ENCODE results near the gene CALHM5. TPM values are rescaled to one million over a fixed set of nuclear protein-coding genes. Genes with fewer than 3 reads are reported as not detected.

Gene CALHM5
- total and polyA plus RNA-seq, 7 experiments from 2014 or later, result not detected

- DNase-seq (no peak), ATAC-seq (no peak)
- CTCF ChIA-PET, result no interaction called here
- intact Hi-C loops (cut with micrococcal nuclease), result no loop called here
- Mint-ChIP-seq H3K4me3 (peak overlapping the region in 6 of 10 donors; percentile 7 to 55 (median 36)), H3K4me1 (peaks cover 30 to 54% (median 45%) of the 10 kb centered on the region in 7 donors), H3K36me3 (peaks cover 0 to 2% (median 2%) of the 10 kb centered on the region in 5 donors), H3K27ac (peak overlapping the region in 4 of 9 donors; percentile 11 to 98 (median 48)), H3K9me3 (no peaks in the 10 kb centered on the region), H3K27me3 (peaks cover 0 to 21% (median 6%) of the 10 kb centered on the region in 5 donors)
- H3K27ac ChIP-seq (ENCODE audit: low read depth, low read length), result no peak overlapping the region
- H3K4me1 ChIP-seq (ENCODE audit: control insufficient read depth in 2 of 2, insufficient read depth in 2 of 2, low read length in 2 of 2), result peaks cover 16 to 21% of the 10 kb centered on the region in 2 donors
- H3K27me3 ChIP-seq (ENCODE audit: control insufficient read depth in 2 of 2, insufficient read depth in 2 of 2, low read length in 2 of 2), result no peaks in the 10 kb centered on the region
- no peaks in the 10 kb centered on the region for H3K9me3 ChIP-seq (ENCODE audit: control insufficient read depth in 2 of 3, low read length in 3 of 3)
- POLR2A ChIA-PET, result interaction anchor here (3.0 to 5.6 kb wide), 2 partner anchors 112 to 290 kb away, joined by 20 to 70 read pairs; partner anchors contain the start of genes KPNA5 and TSPYL1
- H3K4me3 ChIP-seq (ENCODE audit: low read length), result no peak overlapping the region
- H3K36me3 ChIP-seq (ENCODE audit: control insufficient read depth in 2 of 3, insufficient read depth in 3 of 3, low read length in 3 of 3), result peaks cover 0 to 3% (median 0%) of the 10 kb centered on the region in 3 experiments
Measured at GRCh38 chr6:116568821-116569755, 57.6 kb downstream of the CALHM5 start.

- H3K4me1 Mint-ChIP-seq, result peaks cover 33 to 62% (median 55%) of the 10 kb centered on the region in 7 donors
- H3K9me3 Mint-ChIP-seq, result no peaks in the 10 kb centered on the region
Measured at GRCh38 chr6:116570856-116571682, 59.6 kb downstream of the CALHM5 start, which contains the start of gene RWDD1. TSS of gene RWDD1 (plus strand) at chr6:116571504. CDS start at chr6:116571583, 79 bp downstream.

GRCh38 chr6:116571683-116572000 is 60.2 kb downstream of the CALHM5 start:
- Histone ChIP-seq H3K36me3 (ENCODE audit: control insufficient read depth in 2 of 3, insufficient read depth in 3 of 3, low read length in 3 of 3) (peaks cover 0 to 3% (median 0%) of the 10 kb centered on the region in 3 experiments), H3K4me3 (ENCODE audit: low read length) (peak overlapping the region; percentile 86), H3K27ac (ENCODE audit: low read depth, low read length) (peak overlapping the region; percentile 95), H3K4me1 (ENCODE audit: control insufficient read depth in 2 of 2, insufficient read depth in 2 of 2, low read length in 2 of 2) (peaks cover 16 to 21% of the 10 kb centered on the region in 2 donors), H3K27me3 (ENCODE audit: control insufficient read depth in 2 of 2, insufficient read depth in 2 of 2, low read length in 2 of 2) (no peaks in the 10 kb centered on the region), H3K9me3 (ENCODE audit: control insufficient read depth in 2 of 3, low read length in 3 of 3) (no peaks in the 10 kb centered on the region)
- Mint-ChIP-seq H3K4me1 (peaks cover 38 to 68% (median 61%) of the 10 kb centered on the region in 7 donors), H3K27ac (peak overlapping the region; percentile 96 to 100 (median 99)), H3K9me3 (no peaks in the 10 kb centered on the region), H3K27me3 (peaks cover 0 to 7% (median 0%) of the 10 kb centered on the region in 5 donors), H3K4me3 (peak overlapping the region; percentile 94 to 99 (median 98)), H3K36me3 (peaks cover 5 to 19% (median 17%) of the 10 kb centered on the region in 5 donors)
- ATAC-seq, result no peak
- intact Hi-C loops (cut with micrococcal nuclease), result loop anchor here (1.0 to 5.0 kb wide), 12 partner anchors 10 to 1104 kb away; partner anchors contain the start of genes GOPC (in 2 of the 2), KPNA5 (in 2 of the 2), RSPH4A (in 2 of the 2) and TSPYL1 (in 2 of the 2)
- CTCF ChIA-PET, result interaction anchor here (0.6 to 3.2 kb wide), 4 partner anchors 9 to 109 kb away, joined by 3 to 14 read pairs (median 5); partner anchors contain the start of gene KPNA5
- no peak for DNase-seq
- POLR2A ChIA-PET, result interaction anchor here (0.8 to 5.6 kb wide), 16 partner anchors 8 to 471 kb away, joined by 3 to 70 read pairs (median 6); partner anchors contain the start of genes KPNA5, NT5DC1, RSPH4A and TSPYL1

More at GRCh38 chr6:116570856-116571682, 59.6 kb downstream of the CALHM5 start, which contains the start of gene RWDD1:
- peak within 1 kb of the TSS; percentile 94 to 99 (median 98) for H3K4me3 Mint-ChIP-seq
- DNase-seq (peak; percentile 91 to 99 (median 98)), ATAC-seq (peak; percentile 98)
- peaks cover 0 to 13% (median 12%) of the 10 kb centered on the region in 5 donors for H3K36me3 Mint-ChIP-seq
- H3K27me3 Mint-ChIP-seq, result peaks cover 0 to 11% (median 0%) of the 10 kb centered on the region in 5 donors
- Histone ChIP-seq H3K9me3 (ENCODE audit: control insufficient read depth in 2 of 3, low read length in 3 of 3) (no peaks in the 10 kb centered on the region), H3K4me3 (ENCODE audit: low read length) (peak within 1 kb of the TSS; percentile 86), H3K27me3 (ENCODE audit: control insufficient read depth in 2 of 2, insufficient read depth in 2 of 2, low read length in 2 of 2) (no peaks in the 10 kb centered on the region), H3K4me1 (ENCODE audit: control insufficient read depth in 2 of 2, insufficient read depth in 2 of 2, low read length in 2 of 2) (peaks cover 16 to 21% of the 10 kb centered on the region in 2 donors), H3K36me3 (ENCODE audit: control insufficient read depth in 2 of 3, insufficient read depth in 3 of 3, low read length in 3 of 3) (peaks cover 0 to 3% (median 0%) of the 10 kb centered on the region in 3 experiments), H3K27ac (ENCODE audit: low read depth, low read length) (peak within 1 kb of the TSS; percentile 95)
- intact Hi-C loops (cut with micrococcal nuclease), result loop anchor here (1.0 to 5.0 kb wide), 12 partner anchors 10 to 1104 kb away; partner anchors contain the start of genes GOPC (in 2 of the 2), KPNA5 (in 2 of the 2), RSPH4A (in 2 of the 2) and TSPYL1 (in 2 of the 2)
- peak within 1 kb of the TSS; percentile 96 to 100 (median 99) for H3K27ac Mint-ChIP-seq
- CTCF ChIA-PET, result interaction anchor here (0.6 to 3.2 kb wide), 7 partner anchors 8 to 353 kb away, joined by 3 to 14 read pairs (median 4); partner anchors contain the start of gene KPNA5
- POLR2A ChIA-PET, result interaction anchor here (0.9 to 5.6 kb wide), 18 partner anchors 8 to 470 kb away, joined by 3 to 70 read pairs (median 6); partner anchors contain the start of genes CALHM4, KPNA5, NT5DC1 and RSPH4A

- peaks cover 0 to 3% (median 0%) of the 10 kb centered on the region in 5 donors for H3K27me3 Mint-ChIP-seq
- ATAC-seq (no peak), DNase-seq (peak in 1 of 9 donors; percentile 10)
- POLR2A ChIA-PET, result interaction anchor here (0.7 to 5.6 kb wide), 13 partner anchors 8 to 1613 kb away, joined by 3 to 70 read pairs (median 8); partner anchors contain the start of genes KPNA5, NT5DC1, RSPH4A and TSPYL1
- intact Hi-C loops (cut with micrococcal nuclease), result loop anchor here in 1 of 2 donors (5.0 kb wide), 1 partner anchor 75 kb away; no protein-coding TSS in a partner anchor
- CTCF ChIA-PET, result interaction anchor here (0.7 to 3.2 kb wide), 2 partner anchors 9 to 13 kb away, joined by 3 to 14 read pairs; no protein-coding TSS in a partner anchor
- Histone ChIP-seq H3K4me3 (ENCODE audit: low read length) (peak overlapping the region; percentile 86), H3K27me3 (ENCODE audit: control insufficient read depth in 2 of 2, insufficient read depth in 2 of 2, low read length in 2 of 2) (no peaks in the 10 kb centered on the region), H3K9me3 (ENCODE audit: control insufficient read depth in 2 of 3, low read length in 3 of 3) (no peaks in the 10 kb centered on the region), H3K36me3 (ENCODE audit: control insufficient read depth in 2 of 3, insufficient read depth in 3 of 3, low read length in 3 of 3) (peaks cover 0 to 3% (median 0%) of the 10 kb centered on the region in 3 experiments), H3K27ac (ENCODE audit: low read depth, low read length) (peak overlapping the region; percentile 95), H3K4me1 (ENCODE audit: control insufficient read depth in 2 of 2, insufficient read depth in 2 of 2, low read length in 2 of 2) (peaks cover 16 to 21% of the 10 kb centered on the region in 2 donors)
- H3K27ac Mint-ChIP-seq, result peak overlapping the region; percentile 96 to 100 (median 99)
- peak overlapping the region; percentile 94 to 99 (median 98) for H3K4me3 Mint-ChIP-seq
- peaks cover 7 to 22% (median 17%) of the 10 kb centered on the region in 5 donors for H3K36me3 Mint-ChIP-seq
- H3K9me3 Mint-ChIP-seq, result no peaks in the 10 kb centered on the region
- peaks cover 39 to 73% (median 64%) of the 10 kb centered on the region in 7 donors for H3K4me1 Mint-ChIP-seq
Measured at GRCh38 chr6:116572162-116572561, 60.7 kb downstream of the CALHM5 start.
